GM12875 (cell line): ENCODE data around the gene C1orf116.
"Not testable (repeated sequence)": the region's sequence is repeated elsewhere in the genome, so short reads cannot be mapped to it uniquely, and the experiment has no call there.

Source experiments
- H3K4me3 ChIP-seq: one replicate; pipeline ENCODE4 v1.5.1; 2011; ENCODE audit warnings: low read depth, low read length, control low read depth
- CTCF ChIP-seq: IDR thresholded peaks from 2 replicates; pipeline ENCODE4 v1.5.1; 2011; ENCODE audit warnings: low read depth, mild to moderate bottlenecking, control low read depth, inconsistent platforms, low read length, moderate library complexity, borderline replicate concordance; ENCODE audit not compliant: insufficient read depth

C1orf116 gene

GRCh38 chr1:207049054-207049453, 16.5 kb upstream of the C1orf116 start:
- TF ChIP-seq CTCF, result no peak
- no peak overlapping the region for H3K4me3 ChIP-seq

- H3K4me3 ChIP-seq, result no peak overlapping the region
- TF ChIP-seq CTCF, result no peak
Measured at GRCh38 chr1:207048041-207048440, 15.5 kb upstream of the C1orf116 start.

DNA sequence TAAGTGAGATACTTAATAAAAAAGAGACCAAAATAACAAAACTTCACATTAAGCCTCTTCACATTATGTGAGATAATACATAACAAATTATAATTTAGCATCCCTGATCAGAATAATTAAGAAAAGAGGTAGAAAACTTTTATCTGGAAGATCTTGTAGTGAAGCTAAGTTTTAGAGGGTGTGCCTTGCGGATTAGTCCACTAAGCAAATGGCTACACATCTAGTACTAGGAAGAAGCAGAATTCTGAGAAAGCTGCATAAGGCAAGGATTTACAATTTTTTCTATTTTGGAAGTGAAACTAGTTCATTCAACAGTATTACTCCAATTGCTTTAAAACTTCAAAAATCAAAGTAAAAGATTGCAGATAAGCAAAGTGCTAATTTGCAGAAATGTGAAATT, 14.9 kb upstream of the C1orf116 start:
- TF ChIP-seq CTCF, result no peak
- no peak overlapping the region for H3K4me3 ChIP-seq

DNA sequence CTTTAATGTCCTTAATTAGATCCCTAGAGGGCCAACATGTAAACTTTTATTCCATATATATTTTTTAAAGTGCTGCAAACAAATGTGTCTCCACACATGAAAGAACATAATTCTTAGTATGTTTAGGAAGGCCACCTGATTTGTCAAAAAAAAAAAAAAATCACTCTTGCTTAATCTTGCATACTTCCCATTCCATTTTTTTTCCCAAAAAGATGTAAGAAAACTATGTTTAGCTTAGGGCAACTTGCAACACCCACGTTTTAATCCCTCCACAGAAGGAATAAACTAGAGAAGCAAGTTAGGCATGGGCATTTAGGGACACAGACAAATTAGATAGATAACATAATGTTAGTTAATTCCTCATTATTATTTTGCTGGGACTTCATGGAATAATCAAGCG, 12.9 kb upstream of the C1orf116 start:
- no peak for TF ChIP-seq CTCF
- no peak overlapping the region for H3K4me3 ChIP-seq

- not testable (repeated sequence) for H3K4me3 ChIP-seq
Measured at GRCh38 chr1:207041397-207041796, 8.8 kb upstream of the C1orf116 start.

DNA sequence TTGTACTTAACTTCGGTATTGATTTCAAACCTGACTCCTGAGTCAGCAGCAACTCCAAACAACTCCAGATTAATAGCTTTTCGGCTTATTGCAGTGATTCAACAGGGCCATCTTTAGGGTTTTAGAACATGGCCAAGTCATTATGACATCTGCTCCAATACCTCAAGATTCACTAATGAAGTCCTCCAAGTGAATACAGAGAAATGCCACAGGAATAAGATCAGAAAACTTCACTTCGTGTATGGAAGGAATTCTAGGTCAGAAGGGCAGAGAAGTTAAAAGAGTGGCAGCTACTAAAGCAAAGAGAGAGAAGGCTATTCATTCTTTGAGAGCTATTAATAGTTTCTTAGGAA, 7.6 kb upstream of the C1orf116 start:
- no peak for TF ChIP-seq CTCF

GRCh38 chr1:207039380-207040180, 7.0 kb upstream of the C1orf116 start:
- no peak overlapping the region for H3K4me3 ChIP-seq
- no peak for TF ChIP-seq CTCF

More for the DNA sequence above, 7.6 kb upstream of the C1orf116 start:
- no peak overlapping the region for H3K4me3 ChIP-seq
